MM.1S (cell line): Measurements from ENCODE around the gene ASTN1.

Experiments
- CTCF ChIP-seq: fragments of 300-600 bp; sonication (generic); IDR thresholded peaks from 2 replicates; pipeline ENCODE4 v1.5.1; 2016; ENCODE audit warnings: antibody characterized with exemption, low read length, mixed read lengths
- EZH2phosphoT487 ChIP-seq: fragments of 300-600 bp; sonication (generic); IDR thresholded peaks from 2 replicates; pipeline ENCODE4 v1.6.1; 2018; ENCODE audit warnings: antibody characterized with exemption, low read length

- TF ChIP-seq CTCF (no peak), EZH2phosphoT487 (no peak)
Observed at GRCh38 chr1:176963181-176963580, 201.3 kb downstream of the ASTN1 start.
